ENCODE measurements around the gene WDR11.
A peak's percentile ranks its signal among the peaks of the same experiment; 100 is the strongest.

The WDR11 gene

GRCh38 chr10:120850911-120851865 is at the start of gene WDR11:
Gene WDR11, plus strand, starts transcription at chr10:120851362. Its CDS starts 59 bp downstream, at chr10:120851421.
- no peak for TF ChIP-seq CTCF (conservative IDR thresholded peaks at IDR 0.05)
- H3K27ac ChIP-seq, result peak within 1 kb of the TSS; percentile 69

GRCh38 chr10:120802935-120803334 is 48.2 kb upstream of the WDR11 start:
- no peak overlapping the region for H3K27ac ChIP-seq
- TF ChIP-seq CTCF (conservative IDR thresholded peaks at IDR 0.05), result no peak

GRCh38 chr10:120803972-120804371 is 47.2 kb upstream of the WDR11 start:
- no peak for TF ChIP-seq CTCF (conservative IDR thresholded peaks at IDR 0.05)
- H3K27ac ChIP-seq, result no peak overlapping the region

- H3K27ac ChIP-seq, result no peak overlapping the region
- TF ChIP-seq CTCF (conservative IDR thresholded peaks at IDR 0.05), result no peak
These were observed 45.9 kb upstream of the WDR11 start for GRCh38 chr10:120805014-120805812.

GRCh38 chr10:120806081-120806480 is 45.1 kb upstream of the WDR11 start:
- TF ChIP-seq CTCF (conservative IDR thresholded peaks at IDR 0.05), result no peak

GRCh38 chr10:120810298-120810697 is 40.9 kb upstream of the WDR11 start:
- no peak overlapping the region for H3K27ac ChIP-seq
- no peak for TF ChIP-seq CTCF (conservative IDR thresholded peaks at IDR 0.05)

More at GRCh38 chr10:120806081-120806480, 45.1 kb upstream of the WDR11 start:
- H3K27ac ChIP-seq, result no peak overlapping the region

- no peak for TF ChIP-seq CTCF (conservative IDR thresholded peaks at IDR 0.05)
- H3K27ac ChIP-seq, result no peak overlapping the region
These were observed 38.1 kb upstream of the WDR11 start for GRCh38 chr10:120813085-120813484.
